ENCODE data around the gene ABLIM2. TPM values are rescaled to one million over a fixed set of nuclear protein-coding genes. Genes with fewer than 3 reads are reported as not detected.

Gene ABLIM2
- total and polyA plus RNA-seq, 2 experiments from 2014 or later: 1.5 to 4.3 TPM

DNA sequence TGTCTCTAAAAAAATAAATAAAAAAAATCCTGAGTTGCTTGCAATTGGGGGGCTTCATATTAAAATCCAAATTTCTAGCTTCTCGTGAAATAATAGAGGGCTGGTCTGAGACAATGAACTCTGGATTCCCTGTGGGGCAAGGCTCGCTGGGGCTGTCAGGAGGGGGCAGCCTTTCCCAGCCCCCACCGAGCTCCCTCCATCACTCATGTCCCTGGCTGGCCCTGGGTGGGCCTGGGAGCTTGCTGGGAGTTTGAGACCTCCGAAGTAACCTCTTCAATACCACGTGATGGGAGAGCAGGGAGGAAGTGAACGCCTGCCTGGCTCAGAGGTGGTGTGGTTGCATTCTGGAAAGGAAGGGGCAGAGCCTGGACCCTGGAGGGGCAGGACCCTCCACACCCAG is 164.9 kb downstream of the ABLIM2 start (continued):
- no peak for TF ChIP-seq ZNF114 (CRISPR knock-in tag; IDR thresholded peaks at IDR 0.05)
- no peak for TF ChIP-seq NANOG (IDR thresholded peaks at IDR 0.05; ENCODE audit: borderline replicate concordance)
- no peak for TF ChIP-seq ZNF331 (CRISPR knock-in tag; IDR thresholded peaks at IDR 0.05; ENCODE audit: low read depth)
- TF ChIP-seq POLR2AphosphoS5 (IDR thresholded peaks at IDR 0.05; ENCODE audit: low read depth): no peak
- no peak for TF ChIP-seq STAT1 (IDR thresholded peaks at IDR 0.05; ENCODE audit: unreplicated experiment)
- no peak for TF ChIP-seq EZH2 (IDR thresholded peaks at IDR 0.05; ENCODE audit: low read depth, unreplicated experiment)

DNA sequence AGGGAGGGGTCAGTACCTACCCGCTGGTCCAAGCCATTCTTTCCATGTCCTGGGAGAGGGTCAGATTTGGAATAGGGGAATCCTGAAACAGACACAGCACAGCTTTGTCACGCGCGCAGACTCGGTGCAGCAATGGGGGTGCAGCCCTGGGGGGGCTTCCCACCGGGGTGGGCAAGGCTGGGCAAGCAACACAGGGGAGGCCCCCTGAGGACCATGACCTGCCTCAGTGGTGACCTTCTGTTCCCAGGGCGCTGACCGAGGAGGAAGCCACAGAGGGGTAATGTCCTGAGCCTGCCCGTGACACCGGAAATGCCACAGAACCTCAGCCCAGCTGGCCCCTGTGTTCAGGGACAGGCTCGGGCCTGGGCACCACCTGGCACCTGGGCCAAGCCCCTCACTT is 165.8 kb downstream of the ABLIM2 start:
- peaks cover 10% of the 10 kb centered on the region for H3K27me3 Mint-ChIP-seq (ENCODE audit: insufficient read depth, low read depth, poor library complexity)
- H3K9me2 ChIP-seq (ENCODE audit: insufficient read depth): no peaks in the 10 kb centered on the region
- H3K9me3 Mint-ChIP-seq: no peaks in the 10 kb centered on the region
- no peak overlapping the region for H2AFZ ChIP-seq
- no peak overlapping the region for H3K4me3 Mint-ChIP-seq
- no peak overlapping the region for H3K4me2 ChIP-seq
- H3K36me3 Mint-ChIP-seq (ENCODE audit: low read depth): no peaks in the 10 kb centered on the region
- H3K4me1 ChIP-seq (ENCODE audit: insufficient read depth): no peaks in the 10 kb centered on the region
- no peaks in the 10 kb centered on the region for H3F3A ChIP-seq (replicated peaks; ENCODE audit: low read depth)
- no peaks in the 10 kb centered on the region for H3K79me2 ChIP-seq (replicated peaks; ENCODE audit: insufficient read depth)
- ATAC-seq (no peak), DNase-seq (ENCODE audit: low spot score) (no peak)
- no peak for TF ChIP-seq ZNF114 (CRISPR knock-in tag; IDR thresholded peaks at IDR 0.05)
- TF ChIP-seq NANOG (IDR thresholded peaks at IDR 0.05; ENCODE audit: borderline replicate concordance): no peak
- TF ChIP-seq, protein P1, sequence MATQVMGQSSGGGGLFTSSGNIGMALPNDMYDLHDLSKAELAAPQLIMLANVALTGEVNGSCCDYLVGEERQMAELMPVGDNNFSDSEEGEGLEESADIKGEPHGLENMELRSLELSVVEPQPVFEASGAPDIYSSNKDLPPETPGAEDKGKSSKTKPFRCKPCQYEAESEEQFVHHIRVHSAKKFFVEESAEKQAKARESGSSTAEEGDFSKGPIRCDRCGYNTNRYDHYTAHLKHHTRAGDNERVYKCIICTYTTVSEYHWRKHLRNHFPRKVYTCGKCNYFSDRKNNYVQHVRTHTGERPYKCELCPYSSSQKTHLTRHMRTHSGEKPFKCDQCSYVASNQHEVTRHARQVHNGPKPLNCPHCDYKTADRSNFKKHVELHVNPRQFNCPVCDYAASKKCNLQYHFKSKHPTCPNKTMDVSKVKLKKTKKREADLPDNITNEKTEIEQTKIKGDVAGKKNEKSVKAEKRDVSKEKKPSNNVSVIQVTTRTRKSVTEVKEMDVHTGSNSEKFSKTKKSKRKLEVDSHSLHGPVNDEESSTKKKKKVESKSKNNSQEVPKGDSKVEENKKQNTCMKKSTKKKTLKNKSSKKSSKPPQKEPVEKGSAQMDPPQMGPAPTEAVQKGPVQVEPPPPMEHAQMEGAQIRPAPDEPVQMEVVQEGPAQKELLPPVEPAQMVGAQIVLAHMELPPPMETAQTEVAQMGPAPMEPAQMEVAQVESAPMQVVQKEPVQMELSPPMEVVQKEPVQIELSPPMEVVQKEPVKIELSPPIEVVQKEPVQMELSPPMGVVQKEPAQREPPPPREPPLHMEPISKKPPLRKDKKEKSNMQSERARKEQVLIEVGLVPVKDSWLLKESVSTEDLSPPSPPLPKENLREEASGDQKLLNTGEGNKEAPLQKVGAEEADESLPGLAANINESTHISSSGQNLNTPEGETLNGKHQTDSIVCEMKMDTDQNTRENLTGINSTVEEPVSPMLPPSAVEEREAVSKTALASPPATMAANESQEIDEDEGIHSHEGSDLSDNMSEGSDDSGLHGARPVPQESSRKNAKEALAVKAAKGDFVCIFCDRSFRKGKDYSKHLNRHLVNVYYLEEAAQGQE (IDR thresholded peaks at IDR 0.05; ENCODE audit: unreplicated experiment): no peak
- no peak for TF ChIP-seq EZH2phosphoT487 (IDR thresholded peaks at IDR 0.05; ENCODE audit: unreplicated experiment)
- TF ChIP-seq ZNF331 (CRISPR knock-in tag; IDR thresholded peaks at IDR 0.05; ENCODE audit: low read depth): no peak
- TF ChIP-seq STAT1 (IDR thresholded peaks at IDR 0.05; ENCODE audit: unreplicated experiment): no peak
- TF ChIP-seq, protein P2, sequence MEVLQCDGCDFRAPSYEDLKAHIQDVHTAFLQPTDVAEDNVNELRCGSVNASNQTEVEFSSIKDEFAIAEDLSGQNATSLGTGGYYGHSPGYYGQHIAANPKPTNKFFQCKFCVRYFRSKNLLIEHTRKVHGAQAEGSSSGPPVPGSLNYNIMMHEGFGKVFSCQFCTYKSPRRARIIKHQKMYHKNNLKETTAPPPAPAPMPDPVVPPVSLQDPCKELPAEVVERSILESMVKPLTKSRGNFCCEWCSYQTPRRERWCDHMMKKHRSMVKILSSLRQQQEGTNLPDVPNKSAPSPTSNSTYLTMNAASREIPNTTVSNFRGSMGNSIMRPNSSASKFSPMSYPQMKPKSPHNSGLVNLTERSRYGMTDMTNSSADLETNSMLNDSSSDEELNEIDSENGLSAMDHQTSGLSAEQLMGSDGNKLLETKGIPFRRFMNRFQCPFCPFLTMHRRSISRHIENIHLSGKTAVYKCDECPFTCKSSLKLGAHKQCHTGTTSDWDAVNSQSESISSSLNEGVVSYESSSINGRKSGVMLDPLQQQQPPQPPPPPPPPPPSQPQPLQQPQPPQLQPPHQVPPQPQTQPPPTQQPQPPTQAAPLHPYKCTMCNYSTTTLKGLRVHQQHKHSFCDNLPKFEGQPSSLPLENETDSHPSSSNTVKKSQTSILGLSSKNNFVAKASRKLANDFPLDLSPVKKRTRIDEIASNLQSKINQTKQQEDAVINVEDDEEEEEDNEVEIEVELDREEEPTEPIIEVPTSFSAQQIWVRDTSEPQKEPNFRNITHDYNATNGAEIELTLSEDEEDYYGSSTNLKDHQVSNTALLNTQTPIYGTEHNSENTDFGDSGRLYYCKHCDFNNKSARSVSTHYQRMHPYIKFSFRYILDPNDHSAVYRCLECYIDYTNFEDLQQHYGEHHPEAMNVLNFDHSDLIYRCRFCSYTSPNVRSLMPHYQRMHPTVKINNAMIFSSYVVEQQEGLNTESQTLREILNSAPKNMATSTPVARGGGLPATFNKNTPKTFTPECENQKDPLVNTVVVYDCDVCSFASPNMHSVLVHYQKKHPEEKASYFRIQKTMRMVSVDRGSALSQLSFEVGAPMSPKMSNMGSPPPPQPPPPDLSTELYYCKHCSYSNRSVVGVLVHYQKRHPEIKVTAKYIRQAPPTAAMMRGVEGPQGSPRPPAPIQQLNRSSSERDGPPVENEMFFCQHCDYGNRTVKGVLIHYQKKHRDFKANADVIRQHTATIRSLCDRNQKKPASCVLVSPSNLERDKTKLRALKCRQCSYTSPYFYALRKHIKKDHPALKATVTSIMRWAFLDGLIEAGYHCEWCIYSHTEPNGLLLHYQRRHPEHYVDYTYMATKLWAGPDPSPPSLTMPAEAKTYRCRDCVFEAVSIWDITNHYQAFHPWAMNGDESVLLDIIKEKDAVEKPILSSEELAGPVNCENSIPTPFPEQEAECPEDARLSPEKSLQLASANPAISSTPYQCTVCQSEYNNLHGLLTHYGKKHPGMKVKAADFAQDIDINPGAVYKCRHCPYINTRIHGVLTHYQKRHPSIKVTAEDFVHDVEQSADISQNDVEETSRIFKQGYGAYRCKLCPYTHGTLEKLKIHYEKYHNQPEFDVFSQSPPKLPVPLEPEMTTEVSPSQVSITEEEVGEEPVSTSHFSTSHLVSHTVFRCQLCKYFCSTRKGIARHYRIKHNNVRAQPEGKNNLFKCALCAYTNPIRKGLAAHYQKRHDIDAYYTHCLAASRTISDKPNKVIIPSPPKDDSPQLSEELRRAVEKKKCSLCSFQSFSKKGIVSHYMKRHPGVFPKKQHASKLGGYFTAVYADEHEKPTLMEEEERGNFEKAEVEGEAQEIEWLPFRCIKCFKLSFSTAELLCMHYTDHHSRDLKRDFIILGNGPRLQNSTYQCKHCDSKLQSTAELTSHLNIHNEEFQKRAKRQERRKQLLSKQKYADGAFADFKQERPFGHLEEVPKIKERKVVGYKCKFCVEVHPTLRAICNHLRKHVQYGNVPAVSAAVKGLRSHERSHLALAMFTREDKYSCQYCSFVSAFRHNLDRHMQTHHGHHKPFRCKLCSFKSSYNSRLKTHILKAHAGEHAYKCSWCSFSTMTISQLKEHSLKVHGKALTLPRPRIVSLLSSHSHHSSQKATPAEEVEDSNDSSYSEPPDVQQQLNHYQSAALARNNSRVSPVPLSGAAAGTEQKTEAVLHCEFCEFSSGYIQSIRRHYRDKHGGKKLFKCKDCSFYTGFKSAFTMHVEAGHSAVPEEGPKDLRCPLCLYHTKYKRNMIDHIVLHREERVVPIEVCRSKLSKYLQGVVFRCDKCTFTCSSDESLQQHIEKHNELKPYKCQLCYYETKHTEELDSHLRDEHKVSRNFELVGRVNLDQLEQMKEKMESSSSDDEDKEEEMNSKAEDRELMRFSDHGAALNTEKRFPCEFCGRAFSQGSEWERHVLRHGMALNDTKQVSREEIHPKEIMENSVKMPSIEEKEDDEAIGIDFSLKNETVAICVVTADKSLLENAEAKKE (CRISPR knock-in tag; IDR thresholded peaks at IDR 0.05): no peak
- TF ChIP-seq CREB1 (CRISPR knock-in tag; IDR thresholded peaks at IDR 0.05; ENCODE audit: low read depth): no peak
- TF ChIP-seq, protein P3, sequence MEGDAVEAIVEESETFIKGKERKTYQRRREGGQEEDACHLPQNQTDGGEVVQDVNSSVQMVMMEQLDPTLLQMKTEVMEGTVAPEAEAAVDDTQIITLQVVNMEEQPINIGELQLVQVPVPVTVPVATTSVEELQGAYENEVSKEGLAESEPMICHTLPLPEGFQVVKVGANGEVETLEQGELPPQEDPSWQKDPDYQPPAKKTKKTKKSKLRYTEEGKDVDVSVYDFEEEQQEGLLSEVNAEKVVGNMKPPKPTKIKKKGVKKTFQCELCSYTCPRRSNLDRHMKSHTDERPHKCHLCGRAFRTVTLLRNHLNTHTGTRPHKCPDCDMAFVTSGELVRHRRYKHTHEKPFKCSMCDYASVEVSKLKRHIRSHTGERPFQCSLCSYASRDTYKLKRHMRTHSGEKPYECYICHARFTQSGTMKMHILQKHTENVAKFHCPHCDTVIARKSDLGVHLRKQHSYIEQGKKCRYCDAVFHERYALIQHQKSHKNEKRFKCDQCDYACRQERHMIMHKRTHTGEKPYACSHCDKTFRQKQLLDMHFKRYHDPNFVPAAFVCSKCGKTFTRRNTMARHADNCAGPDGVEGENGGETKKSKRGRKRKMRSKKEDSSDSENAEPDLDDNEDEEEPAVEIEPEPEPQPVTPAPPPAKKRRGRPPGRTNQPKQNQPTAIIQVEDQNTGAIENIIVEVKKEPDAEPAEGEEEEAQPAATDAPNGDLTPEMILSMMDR (conservative IDR thresholded peaks at IDR 0.05; ENCODE audit: low read depth in 2 of 2): no peak
- H3K27ac Mint-ChIP-seq: no peak overlapping the region
- H3K27ac ChIP-seq (ENCODE audit: low read depth): no peak overlapping the region
- H3K36me3 ChIP-seq (ENCODE audit: insufficient read depth): no peaks in the 10 kb centered on the region
- no peaks in the 10 kb centered on the region for H3K27me3 ChIP-seq (ENCODE audit: insufficient read depth)
- no peaks in the 10 kb centered on the region for H4K20me1 ChIP-seq (replicated peaks; ENCODE audit: insufficient read depth)
- H3K4me1 Mint-ChIP-seq: peaks cover 9% of the 10 kb centered on the region
- no peak overlapping the region for H3K4me3 ChIP-seq
